Testis (tissue), 5 donors: Measurements from ENCODE around the gene LSMEM2. TPM values are rescaled to one million over a fixed set of nuclear protein-coding genes. Genes with fewer than 3 reads are reported as not detected.

ENCODE experiments used
- DNase-seq: peaks from one replicate; pipeline ENCODE4 v3.0.0-alpha.2; 2019
- H3K27ac ChIP-seq, 2 donors: fragments of 200-600 bp; sonication (generic); one replicate each; pipeline ENCODE4 v1.5.1; 2019
- H3K27me3 ChIP-seq: fragments of 200-600 bp; sonication (generic); one replicate; pipeline ENCODE4 v1.5.1; 2019
- H3K36me3 ChIP-seq: fragments of 200-600 bp; sonication (generic); one replicate; pipeline ENCODE4 v1.5.1; 2017; ENCODE audit warnings: low read depth; ENCODE audit errors: missing control alignments
- H3K4me1 ChIP-seq: fragments of 200-600 bp; sonication (generic); one replicate; pipeline ENCODE4 v1.5.1; 2019
- H3K4me3 ChIP-seq, 2 donors: fragments of 200-600 bp; sonication (generic); one replicate each; pipeline ENCODE4 v1.5.1; 2017 to 2019
- H3K9me3 ChIP-seq: fragments of 200-600 bp; sonication (generic); one replicate; pipeline ENCODE4 v1.5.1; 2017
- CTCF ChIP-seq, 3 experiments: fragments of 450-650 bp in 2 of 3; fragments of 200-600 bp in 1 of 3; sonication (generic) in 1 of 3; IDR thresholded peaks; one replicate each; pipeline ENCODE4 v1.5.1; 2016 to 2019; ENCODE audit warnings: antibody characterized with exemption in 3 of 3, mild to moderate bottlenecking in 2 of 3, moderate library complexity in 1 of 3
- POLR2A ChIP-seq: fragments of 450-650 bp; IDR thresholded peaks from one replicate; pipeline ENCODE4 v1.6.1; 2017; ENCODE audit warnings: antibody characterized with exemption, mild to moderate bottlenecking, moderate library complexity
- WGBS, 2 donors: methylation state at CpG; one replicate each; pipeline ENCODE4 v1.1.5; 2018; 5-methylcytosine and 5-hydroxymethylcytosine counted together
- intact Hi-C: fragments of 100-400 bp; cut with DNase I; formaldehyde crosslinking; loops from one replicate; pipeline ENCODE4 v1.15.1; 2023; ENCODE audit warnings: low total_unique reads
- long read RNA-seq, 2 donors: transcript quantifications; one replicate each; lab custom pipeline, GENCODE V29; 2026
- polyA plus RNA-seq: library from polyadenylated mRNA; stranded (reverse); fragments of 350-450 nt; fragmentation: Illumina TruSeq; extraction: RNeasy Lipid Tissue Mini Kit (QIAGEN cat#74804); gene quantifications from one replicate; pipeline ENCODE4 v1.2.3, GENCODE V29; 2014; ENCODE audit warnings: low read depth, low replicate concordance; ENCODE audit not compliant: insufficient read depth
- total RNA-seq, 2 donors: library from RNA; depleted of rRNA; stranded (reverse); fragments of >200 nt; gene quantifications; one replicate each; pipeline ENCODE4 v1.2.3, GENCODE V29; 2016

LSMEM2 gene
- total RNA-seq = 1 to 10 TPM; 1.5 to 3.2 TPM
- 2.6 TPM for polyA plus RNA-seq
- long read RNA-seq, donor 1 = 0 reads
- long read RNA-seq, donor 2 = 0 reads

DNA sequence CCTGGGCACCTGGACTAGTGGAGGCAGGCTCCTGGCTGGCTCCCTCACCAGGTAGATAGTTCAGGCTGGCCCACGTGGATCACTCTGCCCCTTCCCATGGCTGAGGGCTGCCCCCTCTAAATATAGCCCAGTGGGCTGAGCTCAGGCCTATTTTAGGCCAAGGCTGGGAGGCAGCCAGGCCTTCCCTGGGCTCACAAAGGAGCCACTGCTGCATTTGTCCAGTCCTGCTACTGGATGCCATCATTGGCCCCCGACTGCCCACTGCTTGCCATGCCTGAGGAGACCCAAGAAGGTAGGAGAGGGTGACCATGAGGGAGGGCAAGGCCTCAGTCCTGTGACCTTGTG, at the start of gene LSMEM2:
TSS of gene LSMEM2 (plus strand) at position 208 of the 345 bp plus-strand sequence. CDS start at position 235, 27 bp downstream.
- Histone ChIP-seq H3K27ac (no peak within 1 kb of the TSS), H3K4me1 (no peaks in the 10 kb centered on the region), H3K27me3 (no peaks in the 10 kb centered on the region), H3K36me3 (no peaks in the 10 kb centered on the region), H3K4me3 (no peak within 1 kb of the TSS), H3K9me3 (no peaks in the 10 kb centered on the region)
- no peak for DNase-seq
- TF ChIP-seq POLR2A (no peak), CTCF (IDR thresholded peaks at IDR 0.05) (no peak)
- intact Hi-C loops = loop anchor here (10.0 kb wide), 1 partner anchor 84 kb away; the partner anchor contains the start of gene GNAT1
- 74 to 83% methylated on average over 1 to 2 of the region's 2 CpGs for WGBS, 2 donors

DNA sequence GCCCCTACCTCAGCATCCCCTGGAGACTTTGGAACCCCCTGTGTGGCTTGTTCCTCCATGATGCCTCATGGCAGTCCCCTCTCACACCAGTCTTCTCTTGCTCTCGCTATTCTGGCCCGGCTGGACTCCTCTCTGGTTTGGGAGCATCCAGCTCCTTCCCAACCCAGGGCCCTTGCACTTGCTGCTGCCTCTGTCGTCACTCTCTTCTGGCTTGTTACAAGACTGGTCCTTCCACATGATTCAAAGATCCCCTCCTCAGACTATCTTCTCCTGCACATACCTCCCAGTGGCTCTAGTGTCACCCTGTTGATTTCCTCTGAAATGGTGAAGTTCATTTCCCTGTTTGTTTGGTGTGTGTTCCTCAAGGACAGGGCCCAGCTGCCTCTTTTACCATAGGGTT, 49.4 kb upstream of the LSMEM2 start:
- 89 to 97% methylated on average over 3 of the region's 3 CpGs for WGBS, 2 donors
- H3K4me3 ChIP-seq = no peak overlapping the region
- H3K36me3 ChIP-seq = no peaks in the 10 kb centered on the region
- no peak overlapping the region for H3K27ac ChIP-seq
- intact Hi-C loops = loop anchor here (5.0 kb wide), 1 partner anchor 37 kb away; the partner anchor contains the start of gene GNAT1
- H3K27me3 ChIP-seq = no peaks in the 10 kb centered on the region
- no peaks in the 10 kb centered on the region for H3K9me3 ChIP-seq
- DNase-seq = no peak
- TF ChIP-seq POLR2A (no peak), CTCF (IDR thresholded peaks at IDR 0.05) (no peak)
- H3K4me1 ChIP-seq = peaks cover 13% of the 10 kb centered on the region

DNA sequence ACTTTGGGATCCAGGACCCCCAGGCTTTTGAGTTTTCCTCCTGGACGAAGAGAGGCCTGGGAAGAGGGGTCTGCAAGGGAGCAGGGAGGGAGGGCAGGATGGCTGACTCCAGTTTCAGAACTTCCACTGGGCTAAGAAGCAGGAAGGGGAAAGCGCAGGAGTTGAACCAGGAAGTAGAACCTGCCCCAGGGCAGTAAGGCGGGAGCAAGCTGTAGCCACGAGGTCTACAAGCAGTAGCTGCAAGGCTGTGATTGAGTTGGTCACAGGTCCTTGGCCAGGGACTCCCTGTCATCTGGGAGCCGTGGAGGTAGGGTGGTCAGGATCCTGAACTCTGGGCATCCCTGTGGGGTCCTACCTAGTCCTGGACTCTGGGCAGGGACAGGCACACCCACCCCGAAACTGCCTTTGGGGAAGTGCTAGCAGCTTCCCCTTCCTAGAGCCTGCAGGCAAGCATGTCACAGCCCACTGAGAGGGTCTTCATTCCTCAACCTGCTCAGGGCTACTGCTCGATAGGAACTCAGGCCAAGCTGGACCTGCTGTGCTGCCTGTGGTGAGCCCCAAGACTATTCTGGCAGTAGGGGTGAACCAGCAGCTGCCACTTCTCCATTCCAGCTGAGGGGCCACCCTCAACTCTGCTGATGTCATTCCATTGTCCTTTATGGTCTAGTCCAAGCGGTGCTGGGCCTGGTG, 48.6 kb upstream of the LSMEM2 start:
- peaks cover 13% of the 10 kb centered on the region for H3K4me1 ChIP-seq
- H3K4me3 ChIP-seq = no peak overlapping the region
- H3K27me3 ChIP-seq = no peaks in the 10 kb centered on the region
- no peaks in the 10 kb centered on the region for H3K9me3 ChIP-seq
- no peak for TF ChIP-seq POLR2A
- TF ChIP-seq CTCF (IDR thresholded peaks at IDR 0.05) = no peak
- no peaks in the 10 kb centered on the region for H3K36me3 ChIP-seq
- no peak overlapping the region for H3K27ac ChIP-seq
- 87 to 92% methylated on average over 8 of the region's 8 CpGs for WGBS, 2 donors
- intact Hi-C loops = no loop called here
- DNase-seq = no peak

- H3K4me3 ChIP-seq = no peak overlapping the region
- TF ChIP-seq POLR2A (no peak), CTCF (IDR thresholded peaks at IDR 0.05) (no peak)
- H3K27ac ChIP-seq = no peak overlapping the region
- H3K27me3 ChIP-seq = no peaks in the 10 kb centered on the region
- H3K9me3 ChIP-seq = no peaks in the 10 kb centered on the region
- H3K4me1 ChIP-seq = peaks cover 13% of the 10 kb centered on the region
- H3K36me3 ChIP-seq = no peaks in the 10 kb centered on the region
- 81 to 85% methylated on average over 4 of the region's 4 CpGs for WGBS, 2 donors
- DNase-seq = no peak
- intact Hi-C loops = no loop called here
Measured at GRCh38 chr3:50230794-50231125, 48.1 kb upstream of the LSMEM2 start.

DNA sequence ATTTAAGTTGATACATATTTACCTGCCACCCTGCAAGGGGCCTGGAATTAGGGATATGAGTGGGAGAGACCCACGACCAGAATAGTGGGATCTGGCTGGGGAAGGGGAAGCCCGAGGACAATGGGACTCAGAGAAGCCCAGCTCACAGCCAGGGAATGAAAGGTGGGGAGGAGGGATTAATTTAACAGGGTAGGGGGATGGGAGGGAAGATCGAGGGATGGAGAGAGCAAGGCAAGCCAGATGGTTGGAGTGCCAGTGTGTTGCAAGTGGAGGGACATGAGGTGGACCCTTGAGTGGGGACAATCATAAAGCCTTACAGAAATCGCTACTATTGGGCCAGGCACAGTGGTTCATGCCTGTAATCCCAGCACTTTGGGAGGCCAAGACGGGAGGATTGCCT, 47.3 kb upstream of the LSMEM2 start:
- intact Hi-C loops = no loop called here
- Histone ChIP-seq H3K4me3 (no peak overlapping the region), H3K27ac (no peak overlapping the region), H3K27me3 (no peaks in the 10 kb centered on the region), H3K9me3 (no peaks in the 10 kb centered on the region), H3K4me1 (peaks cover 9% of the 10 kb centered on the region), H3K36me3 (no peaks in the 10 kb centered on the region)
- no peak for TF ChIP-seq CTCF (IDR thresholded peaks at IDR 0.05)
- no peak for TF ChIP-seq POLR2A
- 77 to 78% methylated on average over 5 of the region's 5 CpGs for WGBS, 2 donors
- no peak for DNase-seq
